GM21360 (cell line): Measurements from ENCODE around the gene F7.

Experiments
- ATAC-seq: cut with Tn5 transposase; IDR thresholded peaks from one replicate; pipeline ENCODE4 v1.9.1; 2021; ENCODE audit warnings: mild to moderate bottlenecking, moderate library complexity; ENCODE audit not compliant: unreplicated experiment

Gene F7

GRCh38 chr13:113086031-113086750 lies 19.4 kb upstream of the F7 start:
- ATAC-seq = no peak

DNA sequence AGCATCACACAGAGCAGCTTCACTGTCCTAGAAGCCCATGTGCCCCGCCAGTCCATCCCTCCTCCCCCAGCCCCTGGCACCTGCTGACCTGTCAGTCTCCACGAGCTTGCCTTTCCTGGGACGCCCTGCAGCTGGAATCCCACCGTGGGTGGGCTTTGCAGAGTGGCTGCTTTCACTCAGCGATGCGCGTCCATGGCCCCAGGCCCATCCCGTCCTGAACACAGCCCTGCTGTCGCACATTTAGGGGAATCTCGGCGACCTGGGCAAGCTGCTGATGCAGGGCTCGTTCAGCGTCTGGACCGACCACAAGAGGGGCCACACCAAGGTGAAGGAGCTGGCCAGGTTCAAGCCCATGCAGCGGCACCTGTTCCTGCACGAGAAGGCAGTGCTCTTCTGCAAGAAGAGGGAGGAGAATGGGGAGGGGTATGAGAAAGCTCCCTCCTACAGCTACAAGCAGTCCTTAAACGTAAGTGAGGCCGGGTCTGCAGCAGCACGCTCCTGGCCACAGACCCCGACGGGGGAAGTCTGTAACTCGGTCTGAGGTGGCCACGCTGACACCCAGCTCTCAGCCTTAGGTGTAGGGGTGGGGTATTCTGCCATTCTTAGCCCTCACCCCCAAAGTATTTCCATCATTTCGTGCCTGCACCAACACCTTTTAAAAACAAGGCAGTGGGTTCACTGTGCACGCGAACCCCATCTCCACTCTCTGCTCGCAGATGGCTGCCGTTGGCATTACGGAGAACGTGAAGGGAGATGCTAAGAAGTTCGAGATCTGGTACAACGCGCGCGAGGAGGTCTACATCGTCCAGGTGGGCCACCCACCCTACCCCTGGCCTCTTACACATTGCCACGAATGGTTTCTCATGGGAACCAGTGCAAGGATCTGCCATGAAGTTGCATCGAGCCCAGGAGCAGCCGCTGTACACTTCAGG lies 18.3 kb upstream of the F7 start:
- no peak for ATAC-seq

GRCh38 chr13:113087923-113088690 lies 17.5 kb upstream of the F7 start:
- no peak for ATAC-seq

DNA sequence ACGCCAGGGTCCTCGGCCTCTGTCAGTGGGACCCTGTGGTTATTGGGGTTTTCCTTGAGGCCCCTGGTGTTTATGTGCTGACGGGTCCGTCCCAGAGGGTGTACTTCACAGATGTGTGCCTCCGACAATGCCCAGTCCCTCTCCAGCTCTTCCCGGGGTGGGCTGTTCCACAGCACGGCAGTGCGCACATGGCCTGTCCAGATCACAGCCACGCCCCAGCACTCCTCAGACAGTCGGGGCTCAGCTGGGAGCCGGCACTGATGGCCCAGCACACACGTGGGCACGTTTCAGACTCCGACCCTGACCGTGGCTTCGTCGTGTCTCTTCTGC lies 16.9 kb upstream of the F7 start:
- no peak for ATAC-seq

DNA sequence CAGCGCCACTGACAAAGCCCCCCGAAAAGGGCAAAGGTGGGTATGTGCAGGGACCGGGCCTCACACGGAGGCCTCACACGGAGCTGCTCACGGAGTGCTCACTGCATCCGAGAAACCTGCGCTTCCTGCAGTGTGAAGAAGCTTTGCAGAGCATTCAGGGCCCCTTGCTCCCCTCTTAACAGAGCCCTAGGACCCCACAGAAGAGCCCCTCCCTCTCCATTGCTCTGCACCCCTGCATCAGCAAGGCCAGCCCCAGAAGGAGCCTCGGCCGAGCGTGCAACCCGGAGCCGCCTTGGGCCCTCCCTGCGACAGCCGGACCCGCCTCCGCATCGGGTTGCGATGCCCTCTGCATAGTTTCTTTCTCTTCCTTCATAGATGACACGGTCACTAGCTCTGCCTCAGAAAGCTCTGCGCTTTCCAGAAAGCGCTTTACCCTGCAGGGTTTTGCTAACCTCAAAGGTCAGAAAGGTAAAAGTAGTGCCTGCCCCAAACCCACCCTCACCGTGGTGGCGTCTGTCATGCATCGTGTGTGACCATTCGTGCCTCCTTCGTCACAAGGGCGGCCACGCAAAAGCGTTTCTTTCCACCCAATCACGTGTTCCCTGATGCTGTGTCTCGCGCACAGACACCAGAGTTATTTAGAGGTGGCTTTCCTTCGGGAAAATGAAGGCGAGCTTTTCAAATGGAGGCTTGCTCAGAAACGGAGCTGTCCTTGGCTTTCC lies 15.7 kb upstream of the F7 start:
- no peak for ATAC-seq

DNA sequence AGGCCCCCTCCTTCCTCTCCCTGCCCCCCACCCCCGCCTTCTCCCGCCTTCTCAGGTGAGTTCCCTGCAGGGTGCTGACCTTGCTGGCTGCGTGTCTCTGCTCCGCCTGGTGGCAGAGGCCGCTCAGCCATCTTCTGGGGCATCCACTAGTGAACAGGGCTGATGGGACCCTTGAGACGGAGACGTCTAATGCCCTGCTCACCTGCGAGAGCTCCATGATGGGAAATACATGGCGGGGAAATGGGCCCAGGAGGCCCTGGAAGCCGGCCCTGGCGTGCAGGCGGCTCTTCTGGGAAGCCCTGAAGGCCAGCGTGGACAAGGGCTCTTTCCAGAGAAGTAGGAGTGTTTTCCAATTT lies 15.2 kb upstream of the F7 start:
- ATAC-seq = no peak

- ATAC-seq = no peak
These were observed 14.8 kb upstream of the F7 start for GRCh38 chr13:113090806-113091205.

- no peak for ATAC-seq
These were observed 14.3 kb upstream of the F7 start for GRCh38 chr13:113091211-113091771.

- no peak for ATAC-seq
These were observed 13.5 kb upstream of the F7 start for GRCh38 chr13:113091891-113092775.

DNA sequence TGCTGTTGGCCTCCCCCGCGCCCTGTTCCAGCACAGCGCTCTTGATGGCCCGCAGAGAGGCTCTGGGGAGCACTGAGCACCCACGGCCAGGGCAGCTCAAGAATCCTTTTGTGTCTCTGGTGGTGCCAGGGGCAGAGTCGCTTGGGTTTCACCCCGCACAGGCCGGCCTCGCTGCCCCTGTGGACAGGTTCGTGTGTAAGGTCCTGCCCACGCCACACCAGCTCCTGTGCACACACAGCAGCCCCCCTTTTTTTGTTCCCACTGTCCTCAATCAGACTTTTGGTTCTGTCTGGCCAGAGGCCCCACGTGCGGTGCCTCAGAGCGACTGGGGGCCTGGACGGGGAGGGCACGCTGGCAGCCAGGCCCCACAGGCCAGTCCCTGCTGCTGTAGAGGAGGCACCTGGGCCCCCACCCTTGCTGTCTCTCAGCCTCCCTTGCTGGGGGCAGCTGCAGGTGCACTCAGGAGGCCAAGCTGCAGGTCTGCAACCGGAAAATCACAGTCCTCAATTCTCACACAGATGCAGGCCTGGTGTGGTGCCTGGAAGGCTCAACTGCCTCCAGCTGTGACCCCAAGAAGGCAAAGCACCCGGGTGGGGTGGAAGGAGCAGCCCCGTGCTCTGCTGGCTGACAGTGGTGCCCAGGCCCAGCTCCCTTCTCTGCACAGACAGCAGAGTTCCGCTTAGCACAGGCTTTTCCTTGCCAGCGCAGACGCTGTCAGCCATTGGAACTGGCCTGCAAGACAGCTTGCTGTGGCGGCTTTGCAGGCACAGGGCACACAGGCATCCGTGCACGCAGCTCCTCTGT lies 12.6 kb upstream of the F7 start:
- ATAC-seq = no peak

GRCh38 chr13:113093580-113094409 lies 11.8 kb upstream of the F7 start:
- ATAC-seq = no peak

DNA sequence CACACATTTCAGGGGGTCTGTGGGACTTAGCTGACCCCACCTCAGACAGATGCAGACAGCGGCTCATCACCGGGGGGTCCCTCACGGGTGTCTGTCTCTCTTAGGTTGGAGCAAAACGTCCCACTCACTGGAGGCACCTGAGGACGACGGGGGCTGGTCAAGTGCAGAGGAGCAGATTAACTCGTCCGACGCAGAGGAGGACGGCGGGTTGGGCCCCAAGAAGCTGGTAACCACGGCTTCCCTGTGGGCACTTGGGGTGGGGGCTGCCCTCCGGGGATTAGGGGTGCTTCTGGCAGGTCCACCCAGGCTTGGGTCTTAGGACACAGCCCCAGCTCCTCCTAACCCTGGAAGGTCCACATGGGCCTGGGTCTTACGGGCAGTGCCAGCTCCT lies 11.2 kb upstream of the F7 start:
- ATAC-seq = no peak

DNA sequence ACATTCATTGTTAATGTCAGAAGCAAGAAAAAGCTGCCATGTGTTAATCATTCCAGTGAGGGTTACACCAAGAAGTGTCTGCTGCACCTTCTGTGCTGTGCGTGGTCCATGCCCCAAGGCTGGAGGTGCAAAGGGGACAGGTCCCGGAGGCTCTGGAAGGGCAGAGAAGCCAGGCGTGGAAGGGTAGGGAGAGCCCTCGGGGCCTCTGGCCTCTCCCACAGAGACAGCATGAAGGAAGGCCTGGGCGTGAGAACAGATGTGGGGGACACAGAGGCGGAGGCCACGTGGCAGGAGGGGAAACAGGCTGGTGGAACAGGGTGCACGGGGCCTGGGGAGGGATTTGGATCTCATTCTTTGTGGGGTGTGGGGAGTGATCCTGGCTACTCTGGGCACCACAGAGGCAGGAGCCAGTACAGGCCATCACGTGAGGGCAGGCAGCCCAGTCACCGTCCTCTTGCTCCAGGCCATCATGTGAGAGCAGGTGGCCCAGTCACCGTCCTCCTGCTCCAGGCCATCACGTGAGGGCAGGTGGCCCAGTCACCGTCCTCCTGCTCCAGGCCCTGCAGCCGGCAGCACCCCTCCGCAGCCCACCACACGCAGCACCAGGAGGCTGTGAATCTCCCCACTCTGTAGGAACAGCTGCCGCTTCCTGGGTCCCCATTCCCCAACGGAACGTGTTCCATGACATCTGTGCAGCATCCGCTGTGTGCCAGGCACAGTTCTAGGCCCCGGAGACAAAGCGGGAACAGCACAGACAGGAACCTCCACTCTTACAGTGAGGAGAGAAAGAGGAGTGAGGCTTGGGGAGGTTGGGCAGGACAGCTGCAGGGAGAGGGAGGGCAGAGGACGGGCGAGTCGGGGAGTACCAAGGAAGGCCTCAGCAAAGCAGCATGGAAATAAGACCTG lies 10.2 kb upstream of the F7 start:
- no peak for ATAC-seq

DNA sequence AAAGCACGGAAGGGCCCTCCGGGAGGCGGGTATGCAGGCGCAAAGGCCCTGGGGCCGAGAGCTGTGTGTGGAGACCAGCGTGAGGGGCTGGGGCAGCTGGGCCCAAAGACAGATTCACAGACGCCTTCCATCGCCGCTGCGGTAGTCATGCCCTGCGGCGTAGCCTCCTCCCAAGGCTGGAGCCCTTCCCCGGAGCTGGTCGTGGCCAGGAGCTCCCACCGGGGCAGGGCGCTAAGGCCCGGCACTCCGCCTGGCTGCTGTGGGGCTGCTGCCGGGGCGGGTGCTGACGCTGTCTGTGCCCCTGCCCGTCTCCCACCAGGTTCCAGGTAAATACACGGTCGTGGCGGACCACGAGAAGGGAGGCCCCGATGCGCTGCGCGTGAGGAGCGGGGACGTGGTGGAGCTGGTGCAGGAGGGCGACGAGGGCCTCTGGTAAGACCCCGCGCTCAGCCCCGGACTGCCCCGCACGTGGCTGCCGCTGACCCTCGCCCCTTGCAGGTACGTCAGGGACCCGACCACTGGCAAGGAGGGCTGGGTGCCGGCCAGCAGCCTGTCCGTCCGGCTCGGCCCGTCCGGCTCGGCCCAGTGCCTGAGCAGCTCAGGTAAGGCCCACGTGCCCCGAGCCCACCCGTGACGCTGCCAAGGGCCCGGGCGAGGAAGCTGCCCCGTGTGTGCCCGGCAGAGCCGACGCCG lies 9.4 kb upstream of the F7 start:
- ATAC-seq = no peak

GRCh38 chr13:113096745-113097305 lies 8.8 kb upstream of the F7 start:
- no peak for ATAC-seq

DNA sequence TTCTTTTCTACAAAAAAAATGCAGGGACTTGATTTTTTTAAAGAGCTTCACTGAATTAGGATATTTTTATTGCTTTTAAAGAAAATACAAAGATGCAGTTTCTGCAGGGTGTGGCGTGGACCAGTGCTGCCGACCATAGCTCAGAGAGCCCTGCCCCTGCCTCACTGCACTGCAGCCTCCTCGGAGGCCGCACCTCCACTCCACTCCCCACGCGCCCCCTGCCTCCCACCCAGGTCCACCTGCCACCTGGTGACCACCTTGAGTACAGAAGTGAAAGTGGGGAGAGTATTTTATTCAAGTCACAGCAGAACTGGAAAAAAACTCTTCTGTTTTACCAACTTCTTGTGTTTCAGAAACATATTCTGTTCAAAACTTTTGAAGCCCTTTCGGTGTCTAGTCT lies 7.9 kb upstream of the F7 start:
- ATAC-seq = no peak
